GM23338 (cell line): ENCODE measurements around the gene L1CAM. TPM values are rescaled to one million over a fixed set of nuclear protein-coding genes. Genes with fewer than 3 reads are reported as not detected.

ENCODE experiments used
- ATAC-seq: fragments of 200-7000 bp; cut with Tn5 transposase; 3 replicates; pipeline ENCODE4 v1.9.1; 2020
- DNase-seq: peaks from one replicate; pipeline ENCODE4 v3.0.0-alpha.2; 2015; ENCODE audit warnings: low spot score
- H2AFZ ChIP-seq: fragments of 200-600 bp; sonication (generic); 2 replicates; pipeline ENCODE4 v1.8.0; 2016; ENCODE audit warnings: antibody characterized with exemption, mild to moderate bottlenecking, moderate library complexity
- H3F3A ChIP-seq: fragments of 200-600 bp; sonication (generic); replicated peaks from 2 replicates; pipeline ENCODE4 v1.8.0; 2017; ENCODE audit warnings: antibody characterized with exemption, mixed run types, low read depth
- H3K27ac ChIP-seq: fragments of 200-600 bp; sonication (generic); 2 replicates; pipeline ENCODE4 v1.6.1; 2016; ENCODE audit warnings: low read depth
- H3K27me3 ChIP-seq: fragments of 200-600 bp; sonication (generic); 2 replicates; pipeline ENCODE4 v1.8.0; 2016; ENCODE audit warnings: mild to moderate bottlenecking, mixed run types, moderate library complexity; ENCODE audit not compliant: insufficient read depth
- H3K36me3 ChIP-seq: fragments of 200-600 bp; sonication (generic); 2 replicates; pipeline ENCODE4 v1.8.0; 2016; ENCODE audit warnings: mild to moderate bottlenecking; ENCODE audit not compliant: insufficient read depth
- H3K4me1 ChIP-seq: fragments of 200-600 bp; sonication (generic); 2 replicates; pipeline ENCODE4 v1.8.0; 2016; ENCODE audit warnings: mild to moderate bottlenecking, moderate library complexity; ENCODE audit not compliant: insufficient read depth
- H3K4me2 ChIP-seq: fragments of 200-600 bp; sonication (generic); 2 replicates; pipeline ENCODE4 v1.7.1; 2017; ENCODE audit warnings: mixed run types
- H3K4me3 ChIP-seq: fragments of 200-600 bp; sonication (generic); 2 replicates; pipeline ENCODE4 v1.6.1; 2016; ENCODE audit warnings: mixed run types
- H3K79me2 ChIP-seq: fragments of 200-600 bp; sonication (generic); replicated peaks from 2 replicates; pipeline ENCODE4 v1.8.0; 2017; ENCODE audit warnings: mild to moderate bottlenecking; ENCODE audit not compliant: insufficient read depth
- H3K9me2 ChIP-seq: fragments of 200-600 bp; sonication (generic); 2 replicates; pipeline ENCODE4 v1.8.0; 2017; ENCODE audit not compliant: insufficient read depth
- H4K20me1 ChIP-seq: fragments of 200-600 bp; sonication (generic); replicated peaks from 2 replicates; pipeline ENCODE4 v1.8.0; 2017; ENCODE audit warnings: mild to moderate bottlenecking; ENCODE audit not compliant: insufficient read depth
- H3K27ac Mint-ChIP-seq: 2 replicates; pipeline ENCODE4 v1.8.0; 2020; ENCODE audit warnings: inconsistent platforms, mild to moderate bottlenecking, moderate library complexity, mixed read lengths
- H3K27me3 Mint-ChIP-seq: 3 replicates; pipeline ENCODE4 v1.8.0; 2022; ENCODE audit warnings: low read depth, mild to moderate bottlenecking, moderate library complexity, mixed read lengths, inconsistent platforms; ENCODE audit not compliant: insufficient read depth, poor library complexity
- H3K36me3 Mint-ChIP-seq: 3 replicates; pipeline ENCODE4 v1.8.0; 2021; ENCODE audit warnings: low read depth, mild to moderate bottlenecking, inconsistent platforms, moderate library complexity, mixed read lengths
- H3K4me1 Mint-ChIP-seq: 3 replicates; pipeline ENCODE4 v1.8.0; 2020; ENCODE audit warnings: mild to moderate bottlenecking, inconsistent platforms, mixed read lengths
- H3K4me3 Mint-ChIP-seq: 3 replicates; pipeline ENCODE4 v1.8.0; 2021; ENCODE audit warnings: moderate library complexity, mild to moderate bottlenecking, inconsistent platforms, mixed read lengths
- H3K9me3 Mint-ChIP-seq: 3 replicates; pipeline ENCODE4 v1.8.0; 2020; ENCODE audit warnings: moderate library complexity, mild to moderate bottlenecking, inconsistent platforms, mixed read lengths
- CREB1 ChIP-seq: fragments of 250-450 bp; sonication (Bioruptor Pico); IDR thresholded peaks from 2 replicates; pipeline ENCODE4 v1.5.0; 2020; ENCODE audit warnings: low read depth, mild to moderate bottlenecking, moderate library complexity
- CTCF ChIP-seq, 2 experiments: fragments of 200-600 bp in 1 of 2; sonication (generic) in 1 of 2; conservative IDR thresholded peaks; 2 replicates each; pipeline versions ENCODE4 v1.5.1 to v1.6.1; 2016 to 2017; ENCODE audit warnings: antibody characterized with exemption in 2 of 2, low read depth in 2 of 2, mild to moderate bottlenecking in 2 of 2, moderate library complexity in 1 of 2
- ETS1 ChIP-seq: IDR thresholded peaks from 2 replicates; pipeline ENCODE4 v1.6.1; 2016; ENCODE audit warnings: antibody characterized with exemption
- EZH2 ChIP-seq: fragments of 200-600 bp; sonication (generic); IDR thresholded peaks from one replicate; pipeline ENCODE4 v1.8.0; 2017; ENCODE audit warnings: antibody characterized with exemption, mild to moderate bottlenecking, low read depth; ENCODE audit not compliant: unreplicated experiment
- EZH2phosphoT487 ChIP-seq: fragments of 200-600 bp; sonication (generic); IDR thresholded peaks from one replicate; pipeline ENCODE4 v1.8.1; 2018; ENCODE audit warnings: antibody characterized with exemption; ENCODE audit not compliant: unreplicated experiment
- NANOG ChIP-seq: IDR thresholded peaks from 2 replicates; pipeline ENCODE4 v1.6.1; 2016; ENCODE audit warnings: antibody characterized with exemption, borderline replicate concordance
- POLR2AphosphoS5 ChIP-seq: IDR thresholded peaks from 2 replicates; pipeline ENCODE4 v1.6.1; 2016; ENCODE audit warnings: antibody characterized with exemption, low read depth
- REST ChIP-seq: IDR thresholded peaks from one replicate; pipeline ENCODE4 v1.6.1; 2018; ENCODE audit warnings: antibody characterized with exemption; ENCODE audit not compliant: unreplicated experiment
- STAT1 ChIP-seq: IDR thresholded peaks from one replicate; pipeline ENCODE4 v1.6.1; 2016; ENCODE audit warnings: antibody characterized with exemption; ENCODE audit not compliant: unreplicated experiment
- ZNF114 ChIP-seq: fragments of 250-450 bp; sonication (Bioruptor Pico); IDR thresholded peaks from 2 replicates; pipeline ENCODE4 v1.5.0; 2020; ENCODE audit warnings: mild to moderate bottlenecking, moderate library complexity
- ZNF331 ChIP-seq: fragments of 250-450 bp; sonication (Bioruptor Pico); IDR thresholded peaks from 2 replicates; pipeline ENCODE4 v1.5.0; 2020; ENCODE audit warnings: low read depth, mild to moderate bottlenecking, moderate library complexity
- ZNF462 ChIP-seq: fragments of 250-450 bp; sonication (Bioruptor Pico); IDR thresholded peaks from 2 replicates; pipeline ENCODE4 v1.5.0; 2020; ENCODE audit warnings: mild to moderate bottlenecking, moderate library complexity
- polyA plus RNA-seq: library from polyadenylated mRNA; unstranded; fragments of >200 nt; fragmentation: Nextera tagmentation; extraction: Ambion mirVana; gene quantifications from 2 replicates; pipeline ENCODE4 v1.2.1, GENCODE V29; 2016
- total RNA-seq: library from RNA; depleted of rRNA; stranded (reverse); fragments of >200 nt; shearing (Covaris generic); gene quantifications from 2 replicates; pipeline ENCODE4 v1.2.3, GENCODE V29; 2014

The L1CAM gene
- total and polyA plus RNA-seq, 2 experiments from 2014 or later: 7.4 to 29.2 TPM

GRCh38 chrX:153934148-153934761 lies 48.3 kb upstream of the L1CAM start:
- peak overlapping the region; percentile 80 for H3K4me2 ChIP-seq
- no peak for TF ChIP-seq ZNF331 (CRISPR knock-in tag)
- TF ChIP-seq CREB1 (CRISPR knock-in tag): no peak
- no peak for TF ChIP-seq CTCF (conservative IDR thresholded peaks at IDR 0.05; ENCODE audit: low read depth in 2 of 2)
- no peak for TF ChIP-seq EZH2
- no peak for TF ChIP-seq POLR2AphosphoS5
- no peak for TF ChIP-seq ZNF114 (CRISPR knock-in tag)
- no peak for TF ChIP-seq STAT1
- no peak for TF ChIP-seq NANOG
- no peak for TF ChIP-seq REST
- TF ChIP-seq ETS1: no peak
- no peak for TF ChIP-seq ZNF462 (CRISPR knock-in tag)
- TF ChIP-seq EZH2phosphoT487: no peak
- H4K20me1 ChIP-seq: no peaks in the 10 kb centered on the region; the same call in 1 of the 2 replicates
- ATAC-seq: no peak
- no peaks in the 10 kb centered on the region for H3K36me3 ChIP-seq
- H3K27me3 Mint-ChIP-seq: peaks cover 5% of the 10 kb centered on the region
- no peak overlapping the region for H3K27ac Mint-ChIP-seq
- no peak overlapping the region for H3K27ac ChIP-seq
- no peak for DNase-seq
- peaks cover 27% of the 10 kb centered on the region for H3K36me3 Mint-ChIP-seq
- 0 out of 2 replicates have a peak, but pooled peaks cover 2% of the 10 kb centered on the region for H3F3A ChIP-seq
- H3K4me3 ChIP-seq: peak overlapping the region; percentile 68
- peaks cover 12% of the 10 kb centered on the region for H3K79me2 ChIP-seq
- no peak overlapping the region for H2AFZ ChIP-seq
- H3K4me1 Mint-ChIP-seq: peaks cover 7% of the 10 kb centered on the region; the same call in 2 of the 3 replicates
- H3K27me3 ChIP-seq: no peaks in the 10 kb centered on the region
- H3K9me3 Mint-ChIP-seq: no peaks in the 10 kb centered on the region
- H3K9me2 ChIP-seq: no peaks in the 10 kb centered on the region
- peak overlapping the region; percentile 86 for H3K4me3 Mint-ChIP-seq
- H3K4me1 ChIP-seq: no peaks in the 10 kb centered on the region; the same call in 1 of the 2 replicates
